Activated naive CD4-positive, alpha-beta T cell treated with anti-CD3 and anti-CD28 coated beads for 36 hours (primary cell): ENCODE measurements around the gene UBE3B. TPM values are rescaled to one million over a fixed set of nuclear protein-coding genes. Genes with fewer than 3 reads are reported as not detected.
"Not testable (repeated sequence)": the region's sequence is repeated elsewhere in the genome, so short reads cannot be mapped to it uniquely, and the experiment has no call there.

Source experiments
- CTCF ChIA-PET: fragments of 350-600 bp; sonication (Branson Sonifier 250); formaldehyde crosslinking; loops from one replicate; lab custom pipeline; 2021; ENCODE audit warnings: antibody characterized with exemption; lab: Charles Lee
- DNase-seq: peaks from one replicate; pipeline ENCODE4 v3.0.0-alpha.2; 2020
- H3K27ac Mint-ChIP-seq: one replicate; pipeline ENCODE4 v1.8.0; 2021; ENCODE audit warnings: mild to moderate bottlenecking, mixed read lengths
- H3K27me3 Mint-ChIP-seq: one replicate; pipeline ENCODE4 v1.8.0; 2021; ENCODE audit warnings: low read depth, mixed read lengths
- H3K36me3 Mint-ChIP-seq: one replicate; pipeline ENCODE4 v1.8.0; 2021; ENCODE audit warnings: low read depth, mixed read lengths
- H3K4me1 Mint-ChIP-seq: one replicate; pipeline ENCODE4 v1.8.0; 2021; ENCODE audit warnings: low read depth, mixed read lengths
- H3K4me3 Mint-ChIP-seq: one replicate; pipeline ENCODE4 v1.8.0; 2021; ENCODE audit warnings: mild to moderate bottlenecking, moderate library complexity, mixed read lengths
- H3K9me3 Mint-ChIP-seq: one replicate; pipeline ENCODE4 v1.8.0; 2021; ENCODE audit warnings: mixed read lengths
- intact Hi-C: fragments of 100-400 bp; cut with micrococcal nuclease; formaldehyde crosslinking; loops from one replicate; pipeline ENCODE4 v1.15.1; 2023
- total RNA-seq, 2 experiments: library from RNA; stranded (reverse); gene quantifications; one replicate each; pipeline ENCODE4 v1.2.3, GENCODE V29; 2021

The UBE3B gene
- total RNA-seq, 2 experiments from 2014 or later: 26.2 to 26.6 TPM

GRCh38 chr12:109436188-109436560 is 41.3 kb upstream of the UBE3B start:
- H3K4me3 Mint-ChIP-seq: no peak overlapping the region
- no peak for DNase-seq
- intact Hi-C loops: loop anchor here (10.0 kb wide), 1 partner anchor 139 kb away; the partner anchor contains the start of genes MMAB and MVK
- H3K36me3 Mint-ChIP-seq: no peaks in the 10 kb centered on the region
- peaks cover 10% of the 10 kb centered on the region for H3K4me1 Mint-ChIP-seq
- H3K9me3 Mint-ChIP-seq: no peaks in the 10 kb centered on the region
- H3K27me3 Mint-ChIP-seq: no peaks in the 10 kb centered on the region
- CTCF ChIA-PET: interaction anchor here (1.3 kb wide), 1 partner anchor 339 kb away, joined by 3 read pairs; no protein-coding TSS in a partner anchor
- no peak overlapping the region for H3K27ac Mint-ChIP-seq

GRCh38 chr12:109439181-109439580 is 38.3 kb upstream of the UBE3B start:
- Mint-ChIP-seq H3K36me3 (no peaks in the 10 kb centered on the region), H3K27me3 (no peaks in the 10 kb centered on the region), H3K27ac (no peak overlapping the region), H3K9me3 (no peaks in the 10 kb centered on the region), H3K4me3 (no peak overlapping the region), H3K4me1 (no peaks in the 10 kb centered on the region)
- CTCF ChIA-PET: no interaction called here
- no peak for DNase-seq
- intact Hi-C loops: loop anchor here (10.0 kb wide), 1 partner anchor 136 kb away; the partner anchor contains the start of genes MMAB and MVK

- intact Hi-C loops: loop anchor here (10.0 kb wide), 1 partner anchor 135 kb away; the partner anchor contains the start of genes MMAB and MVK
- H3K27ac Mint-ChIP-seq, H3K36me3 Mint-ChIP-seq, H3K27me3 Mint-ChIP-seq, H3K4me3 Mint-ChIP-seq, H3K4me1 Mint-ChIP-seq, DNase-seq, H3K9me3 Mint-ChIP-seq, CTCF ChIA-PET: not testable (repeated sequence)
Measured at GRCh38 chr12:109439951-109440350, 37.5 kb upstream of the UBE3B start.

DNA sequence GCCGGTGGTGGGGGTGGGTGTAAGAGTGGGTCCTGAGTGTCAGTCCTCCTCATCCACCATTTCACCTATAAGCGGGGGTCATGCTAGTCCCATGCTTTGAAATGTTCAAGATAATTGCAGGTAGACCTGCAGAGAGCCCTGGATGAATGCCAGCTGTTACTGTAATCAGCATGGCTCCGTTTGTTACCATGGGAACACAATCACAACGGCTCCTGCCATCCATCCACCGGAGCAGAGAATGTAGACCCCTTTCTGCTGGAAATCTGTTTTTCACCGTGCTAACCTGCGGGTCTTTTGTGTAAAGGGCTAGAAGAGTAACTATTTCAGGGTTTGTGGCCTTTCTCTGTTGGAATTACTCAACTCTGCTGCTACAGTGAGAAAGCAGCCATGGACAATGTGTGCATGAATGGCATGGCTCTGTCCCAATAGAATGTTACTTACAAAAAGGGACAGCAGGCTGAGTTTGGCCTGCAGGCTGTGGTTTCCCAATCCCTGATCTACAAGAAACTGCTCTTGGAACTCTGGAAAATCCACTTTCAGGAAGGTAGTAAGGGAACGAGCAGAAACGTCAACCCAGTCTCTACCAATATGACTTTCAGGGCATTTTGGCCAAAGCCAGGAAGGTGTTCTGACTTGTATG is 36.5 kb upstream of the UBE3B start:
- no peak for DNase-seq
- Mint-ChIP-seq H3K4me1 (no peaks in the 10 kb centered on the region), H3K9me3 (no peaks in the 10 kb centered on the region), H3K36me3 (peaks cover under 1% of the 10 kb centered on the region), H3K4me3 (no peak overlapping the region), H3K27me3 (no peaks in the 10 kb centered on the region), H3K27ac (no peak overlapping the region)
- intact Hi-C loops: no loop called here
- CTCF ChIA-PET: no interaction called here

- no peaks in the 10 kb centered on the region for H3K9me3 Mint-ChIP-seq
- CTCF ChIA-PET: interaction anchor here (1.3 kb wide), 1 partner anchor 11 kb away, joined by 5 read pairs; no protein-coding TSS in a partner anchor
- no peak overlapping the region for H3K4me3 Mint-ChIP-seq
- no peak for DNase-seq
- no peaks in the 10 kb centered on the region for H3K27me3 Mint-ChIP-seq
- no peaks in the 10 kb centered on the region for H3K4me1 Mint-ChIP-seq
- no peak overlapping the region for H3K27ac Mint-ChIP-seq
- peaks cover 2% of the 10 kb centered on the region for H3K36me3 Mint-ChIP-seq
- intact Hi-C loops: no loop called here
Measured at GRCh38 chr12:109443794-109444193, 33.6 kb upstream of the UBE3B start.

DNA sequence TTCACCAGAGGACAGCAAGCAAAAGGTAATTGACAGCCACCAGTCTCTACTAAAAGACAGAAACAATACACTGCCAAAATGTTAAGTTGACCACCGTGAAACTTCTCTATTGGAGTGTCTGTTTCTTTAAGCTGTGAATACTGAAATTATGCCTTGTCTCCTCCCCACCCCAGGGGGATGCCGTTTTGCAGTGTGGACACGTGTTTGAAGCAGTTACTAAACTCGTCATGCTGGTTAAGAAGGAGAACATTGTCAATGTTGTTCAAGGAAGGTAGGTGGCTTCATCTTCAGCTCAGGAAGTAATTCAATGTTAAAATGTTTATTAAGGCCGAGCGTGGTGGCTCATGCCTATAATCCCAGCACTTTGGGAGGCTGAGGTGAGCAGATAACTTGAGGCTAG is 33.2 kb upstream of the UBE3B start:
- no peak overlapping the region for H3K4me3 Mint-ChIP-seq
- DNase-seq: no peak
- no peaks in the 10 kb centered on the region for H3K4me1 Mint-ChIP-seq
- intact Hi-C loops: no loop called here
- CTCF ChIA-PET: interaction anchor here (0.6 to 1.3 kb wide), 2 partner anchors 11 to 1566 kb away, joined by 5 read pairs; no protein-coding TSS in a partner anchor
- H3K36me3 Mint-ChIP-seq: peaks cover 2% of the 10 kb centered on the region
- H3K9me3 Mint-ChIP-seq: no peaks in the 10 kb centered on the region
- no peaks in the 10 kb centered on the region for H3K27me3 Mint-ChIP-seq
- H3K27ac Mint-ChIP-seq: no peak overlapping the region

DNA sequence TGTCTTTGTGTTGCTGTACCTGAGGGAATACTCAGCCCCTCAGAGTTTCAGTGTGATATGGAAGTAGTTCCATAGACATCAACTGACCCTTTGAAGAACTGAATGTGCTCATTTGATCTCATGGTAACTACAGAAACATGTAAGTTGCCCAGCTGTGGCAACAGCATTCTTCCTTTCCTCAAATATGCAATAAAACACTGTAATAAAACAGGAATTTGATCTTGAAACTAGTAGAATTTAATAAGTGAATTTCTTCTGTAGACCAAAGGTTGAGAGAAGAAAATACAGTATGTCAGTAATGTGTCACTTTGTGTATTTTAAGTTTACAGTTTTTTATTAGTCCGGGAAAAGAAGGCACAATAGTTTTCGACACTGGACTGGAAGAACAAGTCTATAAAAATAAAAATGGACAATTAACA is 32.2 kb upstream of the UBE3B start:
- Mint-ChIP-seq H3K36me3 (peaks cover 2% of the 10 kb centered on the region), H3K27ac (no peak overlapping the region), H3K27me3 (no peaks in the 10 kb centered on the region), H3K4me1 (no peaks in the 10 kb centered on the region), H3K4me3 (no peak overlapping the region), H3K9me3 (no peaks in the 10 kb centered on the region)
- CTCF ChIA-PET: interaction anchor here (0.7 kb wide), 1 partner anchor 17 kb away, joined by 4 read pairs; no protein-coding TSS in a partner anchor
- intact Hi-C loops: no loop called here
- no peak for DNase-seq

DNA sequence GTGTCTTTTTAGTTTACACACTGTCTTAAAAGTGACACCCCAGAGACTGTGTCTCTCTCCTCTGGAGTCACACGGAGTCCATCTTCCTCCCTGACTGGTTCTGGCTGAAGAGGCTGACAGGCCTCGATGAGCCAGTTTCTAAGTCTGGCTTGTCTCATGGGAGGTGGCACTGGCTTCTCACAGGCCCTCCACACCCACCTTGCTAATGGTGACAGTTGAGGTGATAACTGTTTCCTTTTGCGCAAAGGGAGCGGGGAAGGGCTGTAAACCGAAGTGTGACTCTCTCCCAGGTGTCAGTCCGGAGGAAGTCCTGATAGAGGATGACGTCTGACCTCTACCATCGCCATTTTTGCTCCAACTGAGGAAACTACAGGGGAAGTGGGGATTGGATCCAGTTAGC is 30.6 kb upstream of the UBE3B start:
- H3K9me3 Mint-ChIP-seq: no peaks in the 10 kb centered on the region
- H3K27me3 Mint-ChIP-seq: no peaks in the 10 kb centered on the region
- CTCF ChIA-PET: no interaction called here
- H3K4me3 Mint-ChIP-seq: no peak overlapping the region
- no peak overlapping the region for H3K27ac Mint-ChIP-seq
- intact Hi-C loops: no loop called here
- no peaks in the 10 kb centered on the region for H3K4me1 Mint-ChIP-seq
- no peak for DNase-seq
- peaks cover 4% of the 10 kb centered on the region for H3K36me3 Mint-ChIP-seq

DNA sequence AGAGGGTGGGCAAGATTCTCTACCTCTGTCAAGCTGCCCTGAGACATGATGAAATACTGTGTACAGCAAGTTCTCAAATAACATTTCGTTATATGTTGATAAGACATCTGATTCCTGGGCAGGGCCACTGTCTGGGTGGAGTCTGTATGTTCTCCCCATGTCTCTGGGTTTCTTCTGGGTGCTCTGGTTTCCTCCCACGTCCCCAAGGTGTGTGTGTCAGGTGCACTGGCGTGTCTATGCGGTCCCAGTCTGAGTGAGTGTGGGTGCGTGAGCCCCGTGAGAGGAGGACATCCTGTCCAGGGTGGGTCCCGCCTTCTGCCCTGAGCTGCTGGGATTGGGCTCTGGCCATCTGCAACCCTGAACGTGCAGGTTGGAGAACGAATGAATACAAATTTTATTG is 30.0 kb upstream of the UBE3B start:
- no peaks in the 10 kb centered on the region for H3K27me3 Mint-ChIP-seq
- no peak overlapping the region for H3K27ac Mint-ChIP-seq
- no peaks in the 10 kb centered on the region for H3K4me1 Mint-ChIP-seq
- H3K36me3 Mint-ChIP-seq: peaks cover 9% of the 10 kb centered on the region
- no peak for DNase-seq
- CTCF ChIA-PET: no interaction called here
- H3K4me3 Mint-ChIP-seq: no peak overlapping the region
- no peaks in the 10 kb centered on the region for H3K9me3 Mint-ChIP-seq
- intact Hi-C loops: no loop called here

DNA sequence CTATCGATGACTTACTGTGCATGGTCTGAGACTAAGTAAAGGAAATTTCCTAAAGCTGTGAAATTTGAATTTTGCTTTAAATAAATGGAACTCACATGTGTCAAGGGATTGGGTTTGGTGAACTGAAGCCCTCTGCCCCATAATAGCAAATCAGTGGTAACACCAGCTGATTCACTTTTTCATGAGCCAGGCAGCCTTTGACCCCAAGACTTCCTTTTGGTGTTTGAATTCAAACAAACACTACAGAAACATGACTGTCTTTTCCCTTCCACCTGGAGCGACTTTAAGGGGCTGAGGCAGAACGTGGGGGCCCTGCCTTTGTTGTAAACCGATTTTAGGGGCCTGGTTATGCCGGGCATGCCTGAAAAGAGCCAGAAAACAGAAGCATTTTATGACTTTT is 29.2 kb upstream of the UBE3B start:
- Mint-ChIP-seq H3K36me3 (peaks cover 9% of the 10 kb centered on the region), H3K4me3 (no peak overlapping the region), H3K9me3 (no peaks in the 10 kb centered on the region), H3K4me1 (no peaks in the 10 kb centered on the region), H3K27ac (no peak overlapping the region), H3K27me3 (no peaks in the 10 kb centered on the region)
- CTCF ChIA-PET: no interaction called here
- intact Hi-C loops: no loop called here
- DNase-seq: no peak

DNA sequence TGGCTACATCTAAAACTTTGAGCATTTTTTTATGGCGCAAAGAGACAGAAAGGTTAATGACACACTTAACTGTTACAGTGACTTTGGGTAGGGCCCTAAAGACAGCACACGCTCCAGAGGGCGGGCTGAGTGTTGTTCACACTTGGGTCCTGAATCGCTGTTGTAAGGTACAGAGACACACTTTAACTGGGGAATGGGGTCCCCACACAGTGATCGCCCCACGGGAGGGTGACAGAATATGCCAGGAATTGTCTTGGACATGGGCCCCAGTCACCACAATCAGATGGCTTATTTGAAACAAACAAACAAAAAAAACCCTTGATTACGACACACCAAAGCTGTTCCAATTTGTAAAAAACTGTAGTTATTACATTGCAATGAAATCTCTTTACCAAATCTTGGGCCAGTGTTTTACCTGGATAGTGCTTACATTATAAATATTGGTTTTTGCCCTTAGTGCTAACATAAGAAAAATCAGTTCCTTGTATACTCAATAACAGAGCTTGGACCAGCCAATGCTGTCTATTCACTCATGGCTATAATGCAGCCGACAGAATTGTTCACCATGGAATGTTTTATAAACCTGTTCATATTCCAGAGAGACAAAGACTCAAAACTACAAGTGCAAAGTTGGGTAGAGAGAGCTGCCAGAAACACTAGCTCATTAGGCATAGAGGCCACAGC is 28.6 kb upstream of the UBE3B start:
- Mint-ChIP-seq H3K36me3 (peaks cover 12% of the 10 kb centered on the region), H3K27me3 (no peaks in the 10 kb centered on the region), H3K4me3 (no peak overlapping the region), H3K27ac (no peak overlapping the region), H3K9me3 (no peaks in the 10 kb centered on the region), H3K4me1 (no peaks in the 10 kb centered on the region)
- no peak for DNase-seq
- intact Hi-C loops: no loop called here
- CTCF ChIA-PET: interaction anchor here (1.1 kb wide), 1 partner anchor 21 kb away, joined by 8 read pairs; no protein-coding TSS in a partner anchor

GRCh38 chr12:109449845-109450532 is 27.4 kb upstream of the UBE3B start:
- CTCF ChIA-PET: interaction anchor here (0.7 to 1.2 kb wide), 3 partner anchors 22 to 39 kb away, joined by 3 to 8 read pairs (median 3); no protein-coding TSS in a partner anchor
- H3K4me1 Mint-ChIP-seq: no peaks in the 10 kb centered on the region
- no peak overlapping the region for H3K4me3 Mint-ChIP-seq
- peaks cover 15% of the 10 kb centered on the region for H3K36me3 Mint-ChIP-seq
- DNase-seq: no peak
- no peaks in the 10 kb centered on the region for H3K27me3 Mint-ChIP-seq
- no peak overlapping the region for H3K27ac Mint-ChIP-seq
- H3K9me3 Mint-ChIP-seq: no peaks in the 10 kb centered on the region
- intact Hi-C loops: no loop called here
